Progenitor cell of endocrine pancreas (in vitro differentiated cells): Measurements from ENCODE around the gene TANC1. TPM values are rescaled to one million over a fixed set of nuclear protein-coding genes. Genes with fewer than 3 reads are reported as not detected.
"Not testable (repeated sequence)": the region's sequence is repeated elsewhere in the genome, so short reads cannot be mapped to it uniquely, and the experiment has no call there.

Source experiments
- DNase-seq: peaks from one replicate; pipeline ENCODE4 v3.0.0; 2021; ENCODE audit warnings: low spot score; ENCODE audit not compliant: unreplicated experiment
- H3K27ac Mint-ChIP-seq: 2 replicates; pipeline ENCODE4 v1.8.0; 2021; ENCODE audit warnings: mild to moderate bottlenecking, moderate library complexity, mixed read lengths
- H3K27me3 Mint-ChIP-seq: 2 replicates; pipeline ENCODE4 v1.8.0; 2021; ENCODE audit warnings: mixed read lengths
- H3K36me3 Mint-ChIP-seq: 2 replicates; pipeline ENCODE4 v1.8.0; 2022; ENCODE audit warnings: mixed read lengths; ENCODE audit not compliant: insufficient read depth
- H3K4me1 Mint-ChIP-seq: 2 replicates; pipeline ENCODE4 v1.8.0; 2021; ENCODE audit warnings: low read depth, mixed read lengths
- H3K4me3 Mint-ChIP-seq: 2 replicates; pipeline ENCODE4 v1.8.0; 2021; ENCODE audit warnings: low read depth, mild to moderate bottlenecking, moderate library complexity, mixed read lengths
- H3K9me3 Mint-ChIP-seq: 2 replicates; pipeline ENCODE4 v1.8.0; 2021; ENCODE audit warnings: low read depth, mixed read lengths
- CTCF ChIP-seq: fragments of 200-600 bp; sonication (generic); IDR thresholded peaks from one replicate; pipeline ENCODE4 v1.5.0; 2021; ENCODE audit warnings: antibody characterized with exemption, mild to moderate bottlenecking; ENCODE audit not compliant: unreplicated experiment
- total RNA-seq: library from RNA; stranded (reverse); gene quantifications from 2 replicates; pipeline ENCODE4 v1.2.1, GENCODE V29; 2021

Gene TANC1
- total RNA-seq, 1 donor from 2014 or later, result 29.8 TPM

- Mint-ChIP-seq H3K27me3 (no peaks in the 10 kb centered on the region), H3K36me3 (peaks cover 3% of the 10 kb centered on the region), H3K4me1 (peaks cover 28% of the 10 kb centered on the region), H3K4me3 (no peak overlapping the region), H3K9me3 (peaks cover 3% of the 10 kb centered on the region), H3K27ac (no peak overlapping the region)
- DNase-seq, result no peak
- no peak for TF ChIP-seq CTCF
Observed at GRCh38 chr2:159140070-159140769, 171.8 kb downstream of the TANC1 start.

- H3K4me3 Mint-ChIP-seq, H3K9me3 Mint-ChIP-seq, DNase-seq, H3K27me3 Mint-ChIP-seq, H3K27ac Mint-ChIP-seq, H3K36me3 Mint-ChIP-seq: not testable (repeated sequence)
- H3K4me1 Mint-ChIP-seq, result peaks cover 30% of the 10 kb centered on the region
Observed at GRCh38 chr2:159140821-159141220, 172.4 kb downstream of the TANC1 start.

- Mint-ChIP-seq H3K9me3 (peaks cover 3% of the 10 kb centered on the region), H3K4me3 (no peak overlapping the region), H3K27me3 (no peaks in the 10 kb centered on the region), H3K4me1 (peaks cover 26% of the 10 kb centered on the region), H3K36me3 (peaks cover 3% of the 10 kb centered on the region), H3K27ac (no peak overlapping the region)
- TF ChIP-seq CTCF, result no peak
- no peak for DNase-seq
Observed at GRCh38 chr2:159144776-159145614, 176.6 kb downstream of the TANC1 start.

GRCh38 chr2:159145745-159146354 lies 177.4 kb downstream of the TANC1 start:
- no peak overlapping the region for H3K27ac Mint-ChIP-seq
- peaks cover 3% of the 10 kb centered on the region for H3K9me3 Mint-ChIP-seq
- peaks cover 28% of the 10 kb centered on the region for H3K4me1 Mint-ChIP-seq
- no peaks in the 10 kb centered on the region for H3K27me3 Mint-ChIP-seq
- no peak for TF ChIP-seq CTCF
- peaks cover 3% of the 10 kb centered on the region for H3K36me3 Mint-ChIP-seq
- H3K4me3 Mint-ChIP-seq, result no peak overlapping the region
- no peak for DNase-seq

GRCh38 chr2:159146996-159147666 lies 178.7 kb downstream of the TANC1 start:
- Mint-ChIP-seq H3K4me3 (no peak overlapping the region), H3K36me3 (peaks cover 6% of the 10 kb centered on the region), H3K4me1 (peaks cover 33% of the 10 kb centered on the region), H3K27ac (no peak overlapping the region), H3K27me3 (no peaks in the 10 kb centered on the region), H3K9me3 (peaks cover 3% of the 10 kb centered on the region)
- DNase-seq, result no peak
- TF ChIP-seq CTCF, result no peak
